Small intestine (tissue), 16 donors: ENCODE results near the gene RBMXL3. TPM values are rescaled to one million over a fixed set of nuclear protein-coding genes. Genes with fewer than 3 reads are reported as not detected.

Experiments used
- DNase-seq, 2 donors: peaks; one replicate each; pipeline versions ENCODE4 v3.0.0 to v3.0.0-alpha.2; 2013
- FAIRE-seq: peaks from 2 replicates; lab custom pipeline; 2012; peaks lifted over from hg19 to GRCh38; lab: Jason Lieb, UNC
- H3K27ac ChIP-seq, 3 donors: one replicate each; pipeline ENCODE4 v1.5.1; 2013; ENCODE audit warnings: low read length in 2 of 3, mild to moderate bottlenecking in 2 of 3, control low read depth in 1 of 3, inconsistent platforms in 1 of 3, low read depth in 1 of 3, moderate library complexity in 1 of 3
- H3K27me3 ChIP-seq, 3 donors: one replicate each; pipeline ENCODE4 v1.6.1; 2013; ENCODE audit warnings: low read length in 3 of 3, inconsistent platforms in 1 of 3; ENCODE audit not compliant: control insufficient read depth in 3 of 3, insufficient read depth in 3 of 3
- H3K36me3 ChIP-seq, 3 donors: one replicate each; pipeline ENCODE4 v1.6.1; 2013; ENCODE audit warnings: low read length in 3 of 3, inconsistent platforms in 1 of 3, low read depth in 1 of 3, mild to moderate bottlenecking in 1 of 3, moderate library complexity in 1 of 3; ENCODE audit not compliant: control insufficient read depth in 3 of 3, insufficient read depth in 2 of 3
- H3K4me1 ChIP-seq, 3 donors: one replicate each; pipeline ENCODE4 v1.6.1; 2013; ENCODE audit warnings: low read length in 2 of 3, inconsistent platforms in 1 of 3, low read depth in 1 of 3, mild to moderate bottlenecking in 1 of 3, moderate library complexity in 1 of 3; ENCODE audit not compliant: control insufficient read depth in 3 of 3, insufficient read depth in 2 of 3
- H3K4me3 ChIP-seq, 3 donors: one replicate each; pipeline ENCODE4 v1.5.1; 2013; ENCODE audit warnings: low read length in 3 of 3, control low read depth in 1 of 3, inconsistent platforms in 1 of 3, low read depth in 1 of 3, mild to moderate bottlenecking in 1 of 3, moderate library complexity in 1 of 3
- H3K9me3 ChIP-seq, 2 donors: one replicate each; pipeline ENCODE4 v1.6.1; 2013; ENCODE audit warnings: low read depth in 1 of 2, low read length in 1 of 2; ENCODE audit not compliant: control insufficient read depth in 2 of 2, insufficient read depth in 1 of 2
- WGBS, 3 donors: extraction: QIAGEN DNeasy Blood & Tissue Kit; methylation state at CpG; one replicate each; pipeline ENCODE4 v1.1.7; 2013; 5-methylcytosine and 5-hydroxymethylcytosine counted together
- long read RNA-seq, 10 donors: transcript quantifications; one replicate each; lab custom pipeline, GENCODE V29; 2026
- polyA plus RNA-seq, 4 donors: library from polyadenylated mRNA; stranded (reverse) in 3 of 4; unstranded in 1 of 4; fragments of 200-250 nt in 3 of 4; fragments of 120-200 nt in 1 of 4; gene quantifications; one replicate each; pipeline versions ENCODE4 v1.2.1 to v1.2.3, GENCODE V29; 2013
- donor health status: healthy with polysubstance abuse.
- donor health status: control.
- donor health status: control.
- donor health status: Bipolar disorder and iron deficiency.
- donor health status: healthy.

The RBMXL3 gene
- not detected for polyA plus RNA-seq
- long read RNA-seq, donor 1 = 0 reads
- long read RNA-seq, donor 2 = 0 reads
- long read RNA-seq, donor 3 = 0 reads
- long read RNA-seq, donor 4 = 0 reads
- long read RNA-seq, donor 5 = 0 reads
- long read RNA-seq, donor 6 = 0 reads
- long read RNA-seq, donor 7 = 0 reads
- long read RNA-seq, donor 8 = 0 reads
- long read RNA-seq, donor 9 = 0 reads
- long read RNA-seq, donor 10 = 0 reads

DNA sequence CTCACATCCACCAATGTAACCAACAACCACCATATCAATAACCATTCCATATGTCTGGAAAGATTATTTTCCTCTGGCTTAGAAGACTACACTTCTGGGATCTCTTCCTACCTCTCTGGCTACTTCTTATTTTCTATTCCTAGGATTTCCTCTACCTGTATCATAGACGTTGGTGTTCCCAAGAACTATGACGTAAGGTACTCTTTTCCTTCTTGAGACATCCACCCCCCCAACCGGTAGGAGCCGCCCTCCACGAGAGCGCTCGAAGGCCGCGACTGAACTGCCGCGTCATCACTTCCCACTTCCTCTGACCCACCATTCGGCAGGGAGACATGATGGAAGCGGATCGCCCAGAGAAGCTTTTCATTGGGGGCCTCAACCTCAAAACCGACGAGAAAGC lies at the start of gene RBMXL3:
Gene RBMXL3, plus strand, starts transcription at position 301 of the 400 bp plus-strand sequence. Its CDS starts 32 bp downstream, at position 333.
- WGBS, 3 donors = 94 to 96% (median 95%) methylated on average over 16 of the region's 16 CpGs
- FAIRE-seq (no peak), DNase-seq (no peak)
- Histone ChIP-seq H3K9me3 (peaks cover 0 to 22% of the 10 kb centered on the region in 2 donors), H3K27ac (no peak within 1 kb of the TSS), H3K4me3 (no peak within 1 kb of the TSS), H3K36me3 (no peaks in the 10 kb centered on the region), H3K27me3 (no peaks in the 10 kb centered on the region), H3K4me1 (no peaks in the 10 kb centered on the region)

- no peak overlapping the region for H3K4me3 ChIP-seq
- H3K9me3 ChIP-seq = no peaks in the 10 kb centered on the region
- DNase-seq = no peak
- FAIRE-seq = no peak
- H3K4me1 ChIP-seq = no peaks in the 10 kb centered on the region
- H3K27me3 ChIP-seq = no peaks in the 10 kb centered on the region
- H3K36me3 ChIP-seq = peaks cover 0 to 3% (median 0%) of the 10 kb centered on the region in 3 donors
- no peak overlapping the region for H3K27ac ChIP-seq
Measured at GRCh38 chrX:115142057-115142456, 47.2 kb upstream of the RBMXL3 start.

- Histone ChIP-seq H3K36me3 (no peaks in the 10 kb centered on the region), H3K27me3 (no peaks in the 10 kb centered on the region), H3K9me3 (no peaks in the 10 kb centered on the region), H3K27ac (no peak overlapping the region), H3K4me1 (no peaks in the 10 kb centered on the region), H3K4me3 (no peak overlapping the region)
- FAIRE-seq = peak; percentile 33
- no peak for DNase-seq
- 42 to 80% (median 65%) methylated on average over 1 of the region's 1 CpG for WGBS, 3 donors
Measured at GRCh38 chrX:115147220-115147619, 42.0 kb upstream of the RBMXL3 start.

DNA sequence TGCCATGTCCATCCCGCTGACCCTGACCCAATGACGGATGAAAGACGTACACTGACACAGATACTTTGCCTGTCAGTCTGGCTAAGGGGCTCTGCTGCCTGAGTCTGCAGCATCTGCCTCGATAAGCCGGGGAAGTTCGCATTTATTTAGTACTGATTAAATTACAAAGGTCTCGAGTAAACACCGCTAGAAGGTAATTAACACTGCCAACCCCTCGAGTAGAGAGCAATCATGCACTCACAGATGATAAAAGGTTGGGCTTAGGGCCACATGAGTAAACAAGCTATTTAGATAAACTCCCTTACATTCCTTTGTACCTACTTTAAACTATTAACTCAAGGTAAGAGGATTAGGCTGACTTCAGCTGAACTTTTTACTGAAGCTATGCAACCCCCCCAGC lies 16.0 kb upstream of the RBMXL3 start:
- 42 to 72% (median 47%) methylated on average over 9 of the region's 9 CpGs for WGBS, 3 donors
- Histone ChIP-seq H3K9me3 (no peaks in the 10 kb centered on the region), H3K4me3 (no peak overlapping the region), H3K27ac (no peak overlapping the region), H3K27me3 (no peaks in the 10 kb centered on the region), H3K4me1 (no peaks in the 10 kb centered on the region), H3K36me3 (no peaks in the 10 kb centered on the region)
- DNase-seq (no peak), FAIRE-seq (no peak)

DNA sequence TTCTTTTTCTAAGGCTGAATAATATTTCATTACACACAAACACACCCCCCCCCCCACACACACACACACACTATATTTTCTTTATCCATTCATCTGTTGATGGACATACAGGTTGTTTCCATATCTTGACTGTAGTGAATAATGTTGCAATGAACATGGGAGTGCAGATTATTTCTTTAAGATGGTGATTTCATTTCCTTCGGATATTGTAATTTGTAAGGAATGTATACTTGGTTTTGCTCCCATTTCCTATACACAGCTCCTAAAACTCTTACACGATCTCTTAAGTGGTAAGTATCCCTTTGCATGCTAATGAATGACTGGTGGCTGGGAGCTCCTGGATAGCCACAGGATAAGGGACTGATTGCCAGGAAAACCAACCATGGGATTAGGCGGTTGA lies 14.7 kb upstream of the RBMXL3 start:
- no peak for DNase-seq
- no peak for FAIRE-seq
- Histone ChIP-seq H3K27me3 (no peaks in the 10 kb centered on the region), H3K4me3 (no peak overlapping the region), H3K9me3 (no peaks in the 10 kb centered on the region), H3K4me1 (no peaks in the 10 kb centered on the region), H3K36me3 (no peaks in the 10 kb centered on the region), H3K27ac (no peak overlapping the region)
- 65 to 86% (median 76%) methylated on average over 3 of the region's 3 CpGs for WGBS, 3 donors

GRCh38 chrX:115177932-115178331 lies 11.3 kb upstream of the RBMXL3 start:
- H3K36me3 ChIP-seq = no peaks in the 10 kb centered on the region
- H3K4me1 ChIP-seq = no peaks in the 10 kb centered on the region
- 81 to 91% (median 82%) methylated on average over 4 of the region's 4 CpGs for WGBS, 3 donors
- no peak overlapping the region for H3K4me3 ChIP-seq
- FAIRE-seq (no peak), DNase-seq (no peak)
- H3K27ac ChIP-seq = no peak overlapping the region
- H3K27me3 ChIP-seq = no peaks in the 10 kb centered on the region
- no peaks in the 10 kb centered on the region for H3K9me3 ChIP-seq

DNA sequence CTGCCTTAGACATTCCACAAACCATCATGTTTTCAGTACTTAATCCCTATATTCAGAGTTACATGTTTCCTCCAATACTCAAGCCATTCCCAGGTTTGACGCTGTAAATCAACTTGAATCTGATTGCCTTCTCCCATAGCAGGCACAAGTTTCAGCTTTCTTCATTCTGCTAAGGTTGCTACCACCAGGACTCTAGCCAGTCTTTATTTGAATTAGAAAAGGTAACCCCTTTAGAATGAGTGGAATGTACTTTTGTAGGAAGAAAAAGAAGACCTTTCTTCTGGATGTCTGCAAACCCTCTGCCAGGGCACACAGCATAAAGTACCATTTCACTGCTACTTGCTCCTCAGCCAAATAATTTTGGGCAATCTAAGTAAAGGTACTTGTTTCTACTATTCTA lies 10.7 kb upstream of the RBMXL3 start:
- 39 to 89% (median 86%) methylated on average over 1 of the region's 1 CpG for WGBS, 3 donors
- H3K27ac ChIP-seq = no peak overlapping the region
- H3K4me3 ChIP-seq = no peak overlapping the region
- H3K9me3 ChIP-seq = no peaks in the 10 kb centered on the region
- FAIRE-seq (no peak), DNase-seq (no peak)
- no peaks in the 10 kb centered on the region for H3K36me3 ChIP-seq
- H3K27me3 ChIP-seq = no peaks in the 10 kb centered on the region
- H3K4me1 ChIP-seq = no peaks in the 10 kb centered on the region

DNA sequence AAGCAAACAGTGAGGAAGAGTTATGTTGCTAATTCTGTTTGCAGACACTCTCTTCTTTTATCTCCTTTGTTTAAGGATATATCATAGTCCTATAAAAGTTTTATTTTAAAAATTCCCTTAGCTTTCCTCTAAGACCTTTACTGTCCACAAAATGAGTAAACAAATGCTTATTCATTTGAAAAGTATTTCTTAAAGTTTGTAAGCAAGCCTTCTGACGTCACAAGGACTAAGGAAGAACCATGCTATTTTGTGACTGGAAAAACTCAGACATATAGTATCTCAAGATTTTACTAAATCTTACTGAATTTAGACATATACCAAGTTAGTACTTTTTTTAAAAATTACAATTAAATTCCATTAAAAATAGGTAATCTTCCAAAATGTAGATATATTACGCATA lies 5.2 kb upstream of the RBMXL3 start:
- H3K27ac ChIP-seq = no peak overlapping the region
- no peak for FAIRE-seq
- no peak overlapping the region for H3K4me3 ChIP-seq
- DNase-seq = no peak
- no peaks in the 10 kb centered on the region for H3K4me1 ChIP-seq
- WGBS, 3 donors = 79 to 93% (median 86%) methylated on average over 2 of the region's 2 CpGs
- no peaks in the 10 kb centered on the region for H3K36me3 ChIP-seq
- no peaks in the 10 kb centered on the region for H3K27me3 ChIP-seq
- no peaks in the 10 kb centered on the region for H3K9me3 ChIP-seq
